LNCaP clone FGC (cell line): Measurements from ENCODE around the gene SMYD3.

Experiments used
- DNase-seq: peaks from one replicate; pipeline ENCODE4 v3.0.0-alpha.2; 2011; ENCODE audit warnings: low read depth
- H3K4me3 ChIP-seq: 2 replicates; pipeline ENCODE4 v1.5.1; 2011; ENCODE audit warnings: mild to moderate bottlenecking, low read depth, low read length, control low read depth
- CTCF ChIP-seq: IDR thresholded peaks from 2 replicates; pipeline ENCODE4 v1.5.1; 2012; ENCODE audit warnings: mild to moderate bottlenecking; ENCODE audit not compliant: control insufficient read depth, insufficient read depth; ENCODE audit errors: extremely low read depth

The SMYD3 gene

GRCh38 chr1:246146804-246147523 lies 360.1 kb downstream of the SMYD3 start:
- no peak for DNase-seq
- H3K4me3 ChIP-seq, result no peak overlapping the region
- no peak for TF ChIP-seq CTCF

GRCh38 chr1:246145900-246146299 lies 361.2 kb downstream of the SMYD3 start:
- no peak for DNase-seq
- H3K4me3 ChIP-seq, result no peak overlapping the region
- TF ChIP-seq CTCF, result no peak

GRCh38 chr1:246144931-246145330 lies 362.1 kb downstream of the SMYD3 start:
- TF ChIP-seq CTCF, result no peak
- H3K4me3 ChIP-seq, result no peak overlapping the region

GRCh38 chr1:246142320-246142893 lies 364.7 kb downstream of the SMYD3 start:
- no peak for DNase-seq
- TF ChIP-seq CTCF, result no peak
- no peak overlapping the region for H3K4me3 ChIP-seq

More at GRCh38 chr1:246144931-246145330, 362.1 kb downstream of the SMYD3 start:
- DNase-seq, result no peak

GRCh38 chr1:246141306-246141705 lies 365.8 kb downstream of the SMYD3 start:
- no peak for DNase-seq
- no peak overlapping the region for H3K4me3 ChIP-seq
- TF ChIP-seq CTCF, result no peak

- TF ChIP-seq CTCF, result no peak
- no peak for DNase-seq
- no peak overlapping the region for H3K4me3 ChIP-seq
These were observed 367.3 kb downstream of the SMYD3 start for GRCh38 chr1:246139745-246140182.
